T-helper 17 cell (primary cell): Measurements from ENCODE around the gene FGD6. TPM values are rescaled to one million over a fixed set of nuclear protein-coding genes. Genes with fewer than 3 reads are reported as not detected.

Source experiments
- ATAC-seq: fragments of 150-1000 bp; cut with Tn5 transposase; 2 replicates; pipeline ENCODE4 v1.10.0; 2021; ENCODE audit warnings: mild to moderate bottlenecking, moderate library complexity
- DNase-seq, 3 donors: peaks; one replicate each; pipeline versions ENCODE4 v3.0.0 to v3.0.0-alpha.2; 2020 to 2021
- H3K9me3 ChIP-seq: one replicate; pipeline ENCODE4 v1.7.0; 2013; ENCODE audit warnings: low read length, mild to moderate bottlenecking; ENCODE audit not compliant: control insufficient read depth, poor library complexity, severe bottlenecking
- H3K27ac Mint-ChIP-seq: one replicate; pipeline ENCODE4 v1.8.0; 2022; ENCODE audit warnings: mild to moderate bottlenecking, moderate library complexity, mixed read lengths
- H3K27me3 Mint-ChIP-seq: one replicate; pipeline ENCODE4 v1.8.0; 2022; ENCODE audit warnings: mixed read lengths
- H3K36me3 Mint-ChIP-seq: one replicate; pipeline ENCODE4 v1.8.0; 2022; ENCODE audit warnings: low read depth, mixed read lengths
- H3K4me1 Mint-ChIP-seq: one replicate; pipeline ENCODE4 v1.8.0; 2022; ENCODE audit warnings: mild to moderate bottlenecking, mixed read lengths
- H3K4me3 Mint-ChIP-seq: one replicate; pipeline ENCODE4 v1.8.0; 2022; ENCODE audit warnings: mild to moderate bottlenecking, moderate library complexity, mixed read lengths
- total RNA-seq, 4 donors: library from RNA in 2 of 4; stranded (reverse) in 2 of 4; gene quantifications; one replicate each; pipeline ENCODE4 v1.2.3 and lab custom pipeline; 2022 to 2026

The FGD6 gene
- total RNA-seq, 2 donors from 2014 or later: 1.2 to 1.3 TPM

- Mint-ChIP-seq H3K27ac (no peak overlapping the region), H3K27me3 (no peaks in the 10 kb centered on the region), H3K4me3 (no peak overlapping the region), H3K4me1 (peaks cover 21% of the 10 kb centered on the region), H3K36me3 (peaks cover 6% of the 10 kb centered on the region)
- DNase-seq (no peak), ATAC-seq (no peak)
- H3K9me3 ChIP-seq: no peaks in the 10 kb centered on the region
Observed at GRCh38 chr12:95227818-95228356, 10.6 kb upstream of the FGD6 start.

GRCh38 chr12:95225645-95226212, 8.5 kb upstream of the FGD6 start:
- DNase-seq: no peak
- Mint-ChIP-seq H3K4me3 (no peak overlapping the region), H3K27me3 (no peaks in the 10 kb centered on the region), H3K36me3 (peaks cover 6% of the 10 kb centered on the region), H3K4me1 (peaks cover 16% of the 10 kb centered on the region), H3K27ac (no peak overlapping the region)
- no peak for ATAC-seq
- H3K9me3 ChIP-seq: no peaks in the 10 kb centered on the region

- DNase-seq: no peak
- Mint-ChIP-seq H3K27ac (no peak overlapping the region), H3K27me3 (no peaks in the 10 kb centered on the region), H3K4me3 (peak overlapping the region; percentile 12), H3K36me3 (peaks cover 6% of the 10 kb centered on the region), H3K4me1 (peaks cover 21% of the 10 kb centered on the region)
- H3K9me3 ChIP-seq: no peaks in the 10 kb centered on the region
- no peak for ATAC-seq
Observed at GRCh38 chr12:95224202-95225170, 7.2 kb upstream of the FGD6 start.

GRCh38 chr12:95220726-95221125, 3.5 kb upstream of the FGD6 start:
- no peak for ATAC-seq
- Mint-ChIP-seq H3K4me3 (peak overlapping the region; percentile 65), H3K27ac (no peak overlapping the region), H3K36me3 (peaks cover 11% of the 10 kb centered on the region), H3K27me3 (no peaks in the 10 kb centered on the region), H3K4me1 (peaks cover 28% of the 10 kb centered on the region)
- no peaks in the 10 kb centered on the region for H3K9me3 ChIP-seq
- no peak for DNase-seq

GRCh38 chr12:95220190-95220589, 2.9 kb upstream of the FGD6 start:
- Mint-ChIP-seq H3K4me1 (peaks cover 29% of the 10 kb centered on the region), H3K27ac (no peak overlapping the region)
- ATAC-seq: no peak

GRCh38 chr12:95218150-95219133, 1.2 kb upstream of the FGD6 start:
- peak overlapping the region; percentile 99 for H3K27ac Mint-ChIP-seq
- H3K36me3 Mint-ChIP-seq: peaks cover 5% of the 10 kb centered on the region
- peaks cover 24% of the 10 kb centered on the region for H3K4me1 Mint-ChIP-seq
- peak in 1 of 3 donors; percentile 18 for DNase-seq
- H3K9me3 ChIP-seq: no peaks in the 10 kb centered on the region
- peak overlapping the region; percentile 100 for H3K4me3 Mint-ChIP-seq
- peaks cover 7% of the 10 kb centered on the region for H3K27me3 Mint-ChIP-seq
- ATAC-seq: peak; percentile 5

More at GRCh38 chr12:95220190-95220589, 2.9 kb upstream of the FGD6 start:
- peaks cover 4% of the 10 kb centered on the region for H3K27me3 Mint-ChIP-seq
- peaks cover 11% of the 10 kb centered on the region for H3K36me3 Mint-ChIP-seq
- peak overlapping the region; percentile 65 for H3K4me3 Mint-ChIP-seq
- DNase-seq: no peak
- no peaks in the 10 kb centered on the region for H3K9me3 ChIP-seq

- H3K4me3 Mint-ChIP-seq: peak overlapping the region; percentile 100
- peaks cover 24% of the 10 kb centered on the region for H3K4me1 Mint-ChIP-seq
- H3K27me3 Mint-ChIP-seq: peaks cover 7% of the 10 kb centered on the region
- peaks cover 5% of the 10 kb centered on the region for H3K36me3 Mint-ChIP-seq
- ATAC-seq: peak; percentile 25
- no peak for DNase-seq
- H3K27ac Mint-ChIP-seq: peak overlapping the region; percentile 99
- no peaks in the 10 kb centered on the region for H3K9me3 ChIP-seq
Observed at GRCh38 chr12:95216711-95217376, 423 bp downstream of the FGD6 start.

GRCh38 chr12:95215949-95216348, 1.3 kb downstream of the FGD6 start:
- peak overlapping the region; percentile 99 for H3K27ac Mint-ChIP-seq
- H3K4me1 Mint-ChIP-seq: peaks cover 22% of the 10 kb centered on the region
- DNase-seq: no peak
- H3K9me3 ChIP-seq: no peaks in the 10 kb centered on the region
- H3K27me3 Mint-ChIP-seq: peaks cover 7% of the 10 kb centered on the region
- H3K4me3 Mint-ChIP-seq: peak overlapping the region; percentile 12
- ATAC-seq: no peak
- H3K36me3 Mint-ChIP-seq: peaks cover 5% of the 10 kb centered on the region

GRCh38 chr12:95214466-95214865, 2.8 kb downstream of the FGD6 start:
- Mint-ChIP-seq H3K4me3 (no peak overlapping the region), H3K36me3 (peaks cover 5% of the 10 kb centered on the region), H3K27me3 (peaks cover 7% of the 10 kb centered on the region), H3K27ac (no peak overlapping the region), H3K4me1 (peaks cover 15% of the 10 kb centered on the region)
- no peak for ATAC-seq
- H3K9me3 ChIP-seq: no peaks in the 10 kb centered on the region
- DNase-seq: no peak

GRCh38 chr12:95213928-95214327, 3.3 kb downstream of the FGD6 start:
- peaks cover 12% of the 10 kb centered on the region for H3K4me1 Mint-ChIP-seq
- H3K27ac Mint-ChIP-seq: no peak overlapping the region
- peaks cover 7% of the 10 kb centered on the region for H3K27me3 Mint-ChIP-seq
- no peak overlapping the region for H3K4me3 Mint-ChIP-seq
- peaks cover 5% of the 10 kb centered on the region for H3K36me3 Mint-ChIP-seq
- no peaks in the 10 kb centered on the region for H3K9me3 ChIP-seq
- DNase-seq: no peak
- ATAC-seq: no peak

GRCh38 chr12:95213119-95213518, 4.1 kb downstream of the FGD6 start:
- no peak overlapping the region for H3K4me3 Mint-ChIP-seq
- H3K36me3 Mint-ChIP-seq: peaks cover 3% of the 10 kb centered on the region
- H3K9me3 ChIP-seq: no peaks in the 10 kb centered on the region
- no peak overlapping the region for H3K27ac Mint-ChIP-seq
- peaks cover 7% of the 10 kb centered on the region for H3K27me3 Mint-ChIP-seq
- no peak for ATAC-seq
- no peak for DNase-seq
- H3K4me1 Mint-ChIP-seq: peaks cover 4% of the 10 kb centered on the region

GRCh38 chr12:95212586-95212985, 4.7 kb downstream of the FGD6 start:
- no peak for ATAC-seq
- Mint-ChIP-seq H3K36me3 (peaks cover under 1% of the 10 kb centered on the region), H3K27ac (no peak overlapping the region), H3K4me1 (peaks cover 3% of the 10 kb centered on the region), H3K27me3 (peaks cover 7% of the 10 kb centered on the region), H3K4me3 (no peak overlapping the region)
- DNase-seq: no peak
- no peaks in the 10 kb centered on the region for H3K9me3 ChIP-seq
